Trophoblast cell (in vitro differentiated cells and primary cell): ENCODE measurements around the gene NCAPD2.

Experiments used
- DNase-seq, 2 donors: peaks; one replicate each; pipeline ENCODE4 v3.0.0-alpha.2; 2016
- H2AFZ ChIP-seq: 2 replicates; pipeline ENCODE4 v1.6.1; 2013; ENCODE audit warnings: low read length, moderate library complexity, mild to moderate bottlenecking; ENCODE audit not compliant: insufficient read depth, poor library complexity
- H2AK5ac ChIP-seq: 2 replicates; pipeline ENCODE4 v1.6.1; 2013; ENCODE audit warnings: mild to moderate bottlenecking, low read length
- H2BK120ac ChIP-seq: 2 replicates; pipeline ENCODE4 v1.6.1; 2013; ENCODE audit warnings: low read length, mild to moderate bottlenecking, moderate library complexity; ENCODE audit not compliant: insufficient read depth, poor library complexity
- H2BK12ac ChIP-seq: 2 replicates; pipeline ENCODE4 v1.6.1; 2013; ENCODE audit warnings: mild to moderate bottlenecking, low read length, moderate library complexity
- H2BK5ac ChIP-seq: 2 replicates; pipeline ENCODE4 v1.6.1; 2013; ENCODE audit warnings: low read length, low read depth, moderate library complexity, mild to moderate bottlenecking; ENCODE audit not compliant: poor library complexity
- H3K14ac ChIP-seq: 2 replicates; pipeline ENCODE4 v1.6.1; 2013; ENCODE audit warnings: mild to moderate bottlenecking, low read length
- H3K18ac ChIP-seq: 2 replicates; pipeline ENCODE4 v1.6.1; 2013; ENCODE audit warnings: mild to moderate bottlenecking, low read length
- H3K23ac ChIP-seq: 2 replicates; pipeline ENCODE4 v1.6.1; 2013; ENCODE audit warnings: low read length
- H3K27ac ChIP-seq: 2 replicates; pipeline ENCODE4 v1.5.1; 2013; ENCODE audit warnings: low read depth, mild to moderate bottlenecking, inconsistent platforms, low read length, moderate library complexity
- H3K27me3 ChIP-seq: 2 replicates; pipeline ENCODE4 v1.6.1; 2013; ENCODE audit warnings: inconsistent platforms, mild to moderate bottlenecking, low read length, moderate library complexity; ENCODE audit not compliant: insufficient read depth
- H3K36me3 ChIP-seq, 2 experiments: 1 replicate in 1 of 2; 2 replicates in 1 of 2; pipeline ENCODE4 v1.6.1; 2013; ENCODE audit warnings: low read length in 2 of 2, mild to moderate bottlenecking in 2 of 2, moderate library complexity in 1 of 2; ENCODE audit not compliant: insufficient read depth in 2 of 2, control insufficient read depth in 1 of 2
- H3K4ac ChIP-seq: 2 replicates; pipeline ENCODE4 v1.6.1; 2013; ENCODE audit warnings: low read depth, mild to moderate bottlenecking, low read length, moderate library complexity
- H3K4me1 ChIP-seq, 2 experiments: 1 replicate in 1 of 2; 2 replicates in 1 of 2; pipeline ENCODE4 v1.6.1; 2013; ENCODE audit warnings: low read length in 2 of 2, mild to moderate bottlenecking in 2 of 2, moderate library complexity in 1 of 2; ENCODE audit not compliant: insufficient read depth in 2 of 2, control insufficient read depth in 1 of 2
- H3K4me2 ChIP-seq: 2 replicates; pipeline ENCODE4 v1.6.1; 2013; ENCODE audit warnings: inconsistent platforms, mild to moderate bottlenecking, low read length, moderate library complexity
- H3K4me3 ChIP-seq: 2 replicates; pipeline ENCODE4 v1.5.1; 2013; ENCODE audit warnings: mild to moderate bottlenecking, low read depth, low read length, inconsistent platforms
- H3K79me1 ChIP-seq: one replicate; pipeline ENCODE4 v1.6.1; 2013; ENCODE audit warnings: low read length
- H3K79me2 ChIP-seq: 2 replicates; pipeline ENCODE4 v1.6.1; 2013; ENCODE audit warnings: low read length, mild to moderate bottlenecking; ENCODE audit not compliant: control insufficient read depth, insufficient read depth, poor library complexity
- H3K9ac ChIP-seq: 2 replicates; pipeline ENCODE4 v1.6.1; 2013; ENCODE audit warnings: mild to moderate bottlenecking, low read length
- H3K9me3 ChIP-seq: 2 replicates; pipeline ENCODE4 v1.6.1; 2013; ENCODE audit warnings: low read depth, mild to moderate bottlenecking, control low read depth, inconsistent platforms, low read length; ENCODE audit not compliant: insufficient read depth
- H4K12ac ChIP-seq: 2 replicates; pipeline ENCODE4 v1.6.1; 2013; ENCODE audit warnings: low read depth, mild to moderate bottlenecking, low read length, moderate library complexity
- H4K8ac ChIP-seq: 2 replicates; pipeline ENCODE4 v1.6.1; 2013; ENCODE audit warnings: low read depth, mild to moderate bottlenecking, low read length, moderate library complexity
- H4K91ac ChIP-seq: one replicate; pipeline ENCODE4 v1.6.1; 2013; ENCODE audit warnings: low read depth, mild to moderate bottlenecking, low read length, moderate library complexity
- WGBS: extraction: QIAGEN DNeasy Blood & Tissue Kit; methylation state at CpG from one replicate; pipeline ENCODE4 v1.1.7; 2013; ENCODE audit warnings: missing lambda C conversion rate; ENCODE audit not compliant: insufficient read length, insufficient coverage; ENCODE audit errors: extremely low coverage; 5-methylcytosine and 5-hydroxymethylcytosine counted together

The NCAPD2 gene

DNA sequence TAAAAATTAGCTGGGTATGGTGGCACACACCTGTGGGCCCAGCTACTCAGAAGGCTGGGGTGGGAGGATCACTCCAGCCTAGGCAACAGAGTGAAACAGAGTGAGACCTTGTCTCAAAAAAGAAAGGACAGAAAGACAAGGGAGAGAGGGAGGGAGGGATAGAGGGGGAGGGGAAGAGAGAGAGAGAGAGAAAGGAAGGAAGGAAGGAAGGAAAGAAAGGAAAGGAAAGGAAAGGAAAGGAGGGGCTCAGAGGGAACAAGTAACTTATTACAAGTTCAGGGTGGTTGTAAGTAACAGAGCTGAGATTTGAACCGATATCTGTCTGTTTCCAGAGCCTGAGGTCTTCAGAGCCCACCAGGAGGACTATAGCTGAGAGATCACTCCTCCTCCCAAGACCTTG lies 53.7 kb downstream of the NCAPD2 start:
- Histone ChIP-seq H3K4me1 (peaks cover 9 to 13% of the 10 kb centered on the region in 2 experiments), H3K14ac (no peak overlapping the region), H3K79me1 (peaks cover 2% of the 10 kb centered on the region), H3K23ac (no peak overlapping the region), H2AFZ (no peak overlapping the region), H3K18ac (no peak overlapping the region), H3K79me2 (no peaks in the 10 kb centered on the region), H2BK120ac (no peak overlapping the region), H3K36me3 (peaks cover 8 to 14% of the 10 kb centered on the region in 2 experiments), H3K4me2 (no peak overlapping the region), H4K12ac (no peak overlapping the region), H2BK12ac (no peak overlapping the region), H3K4me3 (no peak overlapping the region), H2AK5ac (no peak overlapping the region), H3K27ac (no peak overlapping the region), H3K4ac (no peak overlapping the region), H4K91ac (peak overlapping the region; percentile 50), H3K27me3 (no peaks in the 10 kb centered on the region), H3K9me3 (peaks cover 6% of the 10 kb centered on the region), H3K9ac (no peak overlapping the region), H4K8ac (peak overlapping the region; percentile 79), H2BK5ac (peak overlapping the region; percentile 63)
- DNase-seq: no peak
- no CpG with 5 or more reads among the region's 1 CpG for WGBS

DNA sequence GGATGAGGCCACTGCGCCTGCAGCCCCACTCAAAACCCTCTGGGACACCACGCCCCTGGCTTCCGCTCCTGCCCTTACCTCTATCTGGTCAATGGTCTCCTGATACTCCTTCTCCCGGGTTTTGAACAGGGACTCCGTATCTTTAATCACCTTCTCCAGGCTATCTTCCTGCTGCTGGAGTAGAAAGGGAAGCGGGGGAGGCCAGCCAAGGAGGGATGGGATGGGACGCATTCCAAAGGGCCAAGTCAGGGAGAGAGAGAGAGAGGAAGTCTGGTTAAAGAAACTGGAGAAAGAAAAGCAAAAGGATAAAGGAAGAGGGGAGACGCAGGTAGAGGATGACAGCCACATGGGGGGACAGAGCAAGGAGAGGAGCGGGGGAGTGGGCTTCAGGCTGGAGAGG lies 54.1 kb downstream of the NCAPD2 start:
- Histone ChIP-seq H3K4me2 (no peak overlapping the region), H3K79me1 (peaks cover 2% of the 10 kb centered on the region), H3K14ac (no peak overlapping the region), H3K9ac (no peak overlapping the region), H2AFZ (no peak overlapping the region), H3K36me3 (peaks cover 6 to 14% of the 10 kb centered on the region in 2 experiments), H2BK5ac (peak overlapping the region; percentile 63), H4K12ac (peak overlapping the region; percentile 20), H3K4ac (no peak overlapping the region), H3K9me3 (peaks cover 6% of the 10 kb centered on the region), H2BK12ac (no peak overlapping the region), H4K8ac (peak overlapping the region; percentile 79), H3K79me2 (no peaks in the 10 kb centered on the region), H3K18ac (no peak overlapping the region), H2AK5ac (no peak overlapping the region), H3K27me3 (no peaks in the 10 kb centered on the region), H3K4me3 (no peak overlapping the region), H3K23ac (no peak overlapping the region), H3K27ac (peak overlapping the region; percentile 42), H2BK120ac (no peak overlapping the region), H4K91ac (peak overlapping the region; percentile 58), H3K4me1 (peaks cover 9 to 13% of the 10 kb centered on the region in 2 experiments)
- no peak for DNase-seq
- WGBS: no CpG with 5 or more reads among the region's 9 CpGs

DNA sequence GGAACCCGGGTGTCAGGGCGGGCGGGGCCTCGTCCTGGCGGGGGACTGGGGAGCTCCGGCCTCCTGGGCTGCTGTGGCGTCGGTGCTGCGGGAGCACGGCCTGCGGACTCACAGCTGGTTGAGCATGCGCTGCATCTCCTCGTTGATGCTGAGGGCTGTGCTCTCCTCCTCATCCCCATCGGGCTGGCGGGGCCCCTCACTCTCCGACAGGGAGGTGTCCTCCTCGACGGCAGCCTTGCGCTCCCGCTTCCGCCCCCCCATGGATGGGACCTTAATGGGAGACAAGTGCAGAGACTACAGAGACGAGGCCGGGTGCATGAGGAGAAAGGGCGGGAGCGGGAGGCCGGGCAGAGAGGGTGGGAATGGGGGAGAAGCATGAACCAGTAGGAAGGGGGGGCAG lies 54.7 kb downstream of the NCAPD2 start:
- H3K4me1 ChIP-seq: peaks cover 9 to 13% of the 10 kb centered on the region in 2 experiments
- WGBS: no CpG with 5 or more reads among the region's 26 CpGs
- H3K79me1 ChIP-seq: peaks cover 2% of the 10 kb centered on the region
- H4K8ac ChIP-seq: no peak overlapping the region
- H3K27ac ChIP-seq: peak overlapping the region; percentile 42
- no peak overlapping the region for H3K14ac ChIP-seq
- no peak overlapping the region for H2BK5ac ChIP-seq
- H3K9me3 ChIP-seq: peaks cover 6% of the 10 kb centered on the region
- peak overlapping the region; percentile 55 for H2BK12ac ChIP-seq
- H4K12ac ChIP-seq: no peak overlapping the region
- H3K36me3 ChIP-seq: peaks cover 6 to 14% of the 10 kb centered on the region in 2 experiments
- no peak for DNase-seq
- no peak overlapping the region for H3K4ac ChIP-seq
- no peaks in the 10 kb centered on the region for H3K79me2 ChIP-seq
- H3K4me3 ChIP-seq: no peak overlapping the region
- no peak overlapping the region for H3K4me2 ChIP-seq
- peak overlapping the region; percentile 80 for H2AK5ac ChIP-seq
- no peaks in the 10 kb centered on the region for H3K27me3 ChIP-seq
- no peak overlapping the region for H2AFZ ChIP-seq
- H3K18ac ChIP-seq: no peak overlapping the region
- H2BK120ac ChIP-seq: no peak overlapping the region
- no peak overlapping the region for H3K9ac ChIP-seq
- peak overlapping the region; percentile 58 for H4K91ac ChIP-seq
- H3K23ac ChIP-seq: no peak overlapping the region

DNA sequence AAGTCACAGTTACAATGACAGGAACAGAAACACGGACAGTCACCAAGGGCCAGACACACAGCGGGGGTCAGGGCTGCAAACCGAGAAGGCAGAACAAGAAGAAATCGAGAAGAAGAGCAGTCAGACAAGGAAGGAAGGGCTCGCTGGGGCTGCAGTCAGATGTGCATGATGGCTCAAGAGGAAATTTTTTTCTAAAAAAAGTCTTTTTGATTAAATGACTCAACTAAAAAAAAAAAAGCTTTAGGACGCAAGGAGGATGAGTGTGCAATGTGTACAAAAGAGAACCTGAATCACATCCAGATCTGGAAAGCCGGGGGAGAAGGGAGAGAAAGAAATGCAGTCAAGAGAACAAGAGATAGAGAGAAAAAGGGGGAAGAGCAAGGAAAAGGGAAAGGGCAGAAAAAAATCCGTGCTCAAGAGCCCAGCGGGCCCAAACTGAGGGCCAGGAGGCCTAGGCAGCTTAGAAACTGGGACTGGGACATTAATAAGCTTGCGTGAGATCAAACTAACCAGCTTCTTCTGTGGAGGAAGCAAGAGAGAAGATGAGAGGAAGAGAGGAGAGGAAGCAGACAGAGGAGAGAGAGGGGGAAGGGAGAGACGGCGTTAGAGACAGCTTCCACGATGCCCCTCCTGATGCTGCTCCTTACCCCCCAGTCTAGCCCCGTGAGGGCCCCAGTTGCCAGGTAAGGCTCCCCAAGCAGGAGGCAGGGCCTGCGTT lies 55.2 kb downstream of the NCAPD2 start:
- no peaks in the 10 kb centered on the region for H3K79me2 ChIP-seq
- WGBS: no CpG with 5 or more reads among the region's 15 CpGs

More for the DNA sequence above, 55.2 kb downstream of the NCAPD2 start:
- H2AK5ac ChIP-seq: no peak overlapping the region
- no peak overlapping the region for H3K18ac ChIP-seq
- peaks cover 9 to 13% of the 10 kb centered on the region in 2 experiments for H3K4me1 ChIP-seq
- H3K36me3 ChIP-seq: peaks cover 6 to 14% of the 10 kb centered on the region in 2 experiments
- no peak overlapping the region for H2BK12ac ChIP-seq
- no peaks in the 10 kb centered on the region for H3K27me3 ChIP-seq
- no peak overlapping the region for H4K8ac ChIP-seq
- H3K9me3 ChIP-seq: peaks cover 6% of the 10 kb centered on the region
- no peak overlapping the region for H3K23ac ChIP-seq
- H2BK5ac ChIP-seq: no peak overlapping the region
- DNase-seq: no peak
- H3K9ac ChIP-seq: no peak overlapping the region
- H3K4ac ChIP-seq: no peak overlapping the region
- H3K79me1 ChIP-seq: peaks cover 2% of the 10 kb centered on the region
- H3K4me3 ChIP-seq: no peak overlapping the region
- no peak overlapping the region for H4K12ac ChIP-seq
- no peak overlapping the region for H2BK120ac ChIP-seq
- no peak overlapping the region for H4K91ac ChIP-seq
- no peak overlapping the region for H2AFZ ChIP-seq
- H3K14ac ChIP-seq: no peak overlapping the region
- H3K4me2 ChIP-seq: no peak overlapping the region
- no peak overlapping the region for H3K27ac ChIP-seq
